GM20000 (cell line): ENCODE results near the gene NFIB.

Experiments
- DNase-seq: peaks from one replicate; pipeline ENCODE4 v3.0.0; 2012; ENCODE audit warnings: low spot score
- TF ChIP-seq, protein P1 (sequence below): IDR thresholded peaks from 2 replicates; pipeline ENCODE4 v1.5.1; 2012; ENCODE audit warnings: mild to moderate bottlenecking, control low read depth; ENCODE audit errors: extremely low read depth, missing control alignments

Gene NFIB

GRCh38 chr9:14058325-14058688, 255.6 kb downstream of the NFIB start:
- TF ChIP-seq, protein P1, sequence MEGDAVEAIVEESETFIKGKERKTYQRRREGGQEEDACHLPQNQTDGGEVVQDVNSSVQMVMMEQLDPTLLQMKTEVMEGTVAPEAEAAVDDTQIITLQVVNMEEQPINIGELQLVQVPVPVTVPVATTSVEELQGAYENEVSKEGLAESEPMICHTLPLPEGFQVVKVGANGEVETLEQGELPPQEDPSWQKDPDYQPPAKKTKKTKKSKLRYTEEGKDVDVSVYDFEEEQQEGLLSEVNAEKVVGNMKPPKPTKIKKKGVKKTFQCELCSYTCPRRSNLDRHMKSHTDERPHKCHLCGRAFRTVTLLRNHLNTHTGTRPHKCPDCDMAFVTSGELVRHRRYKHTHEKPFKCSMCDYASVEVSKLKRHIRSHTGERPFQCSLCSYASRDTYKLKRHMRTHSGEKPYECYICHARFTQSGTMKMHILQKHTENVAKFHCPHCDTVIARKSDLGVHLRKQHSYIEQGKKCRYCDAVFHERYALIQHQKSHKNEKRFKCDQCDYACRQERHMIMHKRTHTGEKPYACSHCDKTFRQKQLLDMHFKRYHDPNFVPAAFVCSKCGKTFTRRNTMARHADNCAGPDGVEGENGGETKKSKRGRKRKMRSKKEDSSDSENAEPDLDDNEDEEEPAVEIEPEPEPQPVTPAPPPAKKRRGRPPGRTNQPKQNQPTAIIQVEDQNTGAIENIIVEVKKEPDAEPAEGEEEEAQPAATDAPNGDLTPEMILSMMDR: no peak
- no peak for DNase-seq

GRCh38 chr9:14057368-14058324, 256.3 kb downstream of the NFIB start:
- DNase-seq: no peak
- TF ChIP-seq, protein P1: no peak

GRCh38 chr9:14056316-14056861, 257.6 kb downstream of the NFIB start:
- DNase-seq: no peak
- TF ChIP-seq, protein P1: no peak

DNA sequence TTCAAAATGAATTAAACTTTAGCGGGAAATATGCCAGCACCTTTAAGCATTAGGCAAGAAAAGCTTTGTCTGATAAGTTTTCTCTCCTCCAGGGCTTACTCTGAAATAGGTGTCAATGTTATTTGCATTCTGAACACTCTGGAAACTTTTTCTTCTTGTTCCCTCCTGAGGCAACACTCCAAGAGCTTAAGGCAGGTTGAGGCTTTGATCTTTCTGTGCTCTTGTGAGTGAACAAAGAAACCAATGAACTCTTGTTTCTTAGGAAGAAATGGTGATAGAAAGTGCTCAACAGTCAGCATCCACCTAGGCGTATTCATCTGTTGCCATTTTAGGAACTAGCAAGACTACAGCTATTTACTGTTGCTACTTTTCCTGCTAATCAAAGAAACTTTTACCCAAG, 259.8 kb downstream of the NFIB start:
- TF ChIP-seq, protein P1: no peak

GRCh38 chr9:14052359-14052758, 261.6 kb downstream of the NFIB start:
- no peak for DNase-seq
- TF ChIP-seq, protein P1: no peak

More for the DNA sequence above, 259.8 kb downstream of the NFIB start:
- no peak for DNase-seq

GRCh38 chr9:14051419-14051818, 262.5 kb downstream of the NFIB start:
- TF ChIP-seq, protein P1: no peak
- DNase-seq: no peak

GRCh38 chr9:14043483-14043882, 270.5 kb downstream of the NFIB start:
- DNase-seq: no peak
- TF ChIP-seq, protein P1: no peak
